ENCODE measurements around the gene WDFY4. TPM values are rescaled to one million over a fixed set of nuclear protein-coding genes. Genes with fewer than 3 reads are reported as not detected.

The WDFY4 gene
- total and polyA plus RNA-seq, 2 of the 4 experiments (the other 2 are of a cell fraction), result not detected

DNA sequence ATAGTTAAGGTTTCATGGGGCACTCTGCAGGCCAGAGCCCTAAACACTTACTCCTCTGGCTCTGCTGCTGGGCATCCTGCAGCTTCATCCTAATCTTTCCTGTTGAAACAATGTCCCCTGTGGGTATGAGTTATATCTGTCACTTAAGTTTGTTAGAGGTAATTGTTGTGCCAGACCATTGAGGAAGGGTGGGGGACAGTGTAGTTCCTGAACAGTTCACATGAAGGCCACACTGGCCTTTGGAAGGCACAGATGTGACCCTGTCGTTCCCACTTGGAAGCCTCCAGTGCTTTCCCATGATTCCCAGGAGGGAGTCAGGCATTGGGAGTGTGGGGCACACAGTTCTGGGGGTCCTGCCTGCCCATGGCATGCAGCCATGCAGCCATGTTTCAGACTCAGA, 65.3 kb downstream of the WDFY4 start:
- Histone ChIP-seq H4K91ac (ENCODE audit: insufficient read depth, low read depth, low read length) (no peak overlapping the region), H3K4me1 (ENCODE audit: control insufficient read depth, insufficient read depth, low read length) (no peaks in the 10 kb centered on the region), H3K4ac (ENCODE audit: low read depth, low read length) (no peak overlapping the region), H2AK9ac (replicated peaks; ENCODE audit: low read depth, low read length, poor library complexity) (no peak overlapping the region), H3K9me1 (ENCODE audit: insufficient read depth, low read length) (no peaks in the 10 kb centered on the region), H4K8ac (ENCODE audit: low read depth in 2 of 2, low read length in 2 of 2) (no peak overlapping the region), H2AFZ (replicated peaks; ENCODE audit: low read length, poor library complexity) (no peak overlapping the region), H2BK5ac (ENCODE audit: low read depth, low read length, poor library complexity, severe bottlenecking) (no peak overlapping the region), H3K9ac (ENCODE audit: low read depth, low read length) (no peak overlapping the region), H3K18ac (ENCODE audit: low read depth, low read length) (no peak overlapping the region), H3K27me3 (ENCODE audit: control insufficient read depth, insufficient read depth, low read length) (peaks cover 3% of the 10 kb centered on the region; the same call in 1 of the 2 replicates), H4K20me1 (ENCODE audit: insufficient read depth, low read length) (no peaks in the 10 kb centered on the region), H3K79me1 (ENCODE audit: low read depth in 1 of 2, low read length in 2 of 2) (no peaks in the 10 kb centered on the region), H3K14ac (replicated peaks; ENCODE audit: low read depth, low read length) (no peak overlapping the region), H2BK20ac (ENCODE audit: low read depth, low read length) (no peak overlapping the region), H3K9me3 (ENCODE audit: control insufficient read depth, insufficient read depth, low read length) (no peaks in the 10 kb centered on the region), H2BK120ac (ENCODE audit: low read depth, low read length) (no peak overlapping the region), H4K5ac (ENCODE audit: low read depth, low read length) (no peak overlapping the region), H3K56ac (ENCODE audit: extremely low read depth, insufficient read depth, low read length) (no peak overlapping the region), H3K23ac (ENCODE audit: low read depth, low read length) (no peak overlapping the region), H3K27ac (ENCODE audit: insufficient read depth, low read length) (no peak overlapping the region), H2BK15ac (ENCODE audit: low read depth, low read length) (no peak overlapping the region), H3K36me3 (ENCODE audit: control insufficient read depth, insufficient read depth, low read length) (no peaks in the 10 kb centered on the region), H3K4me3 (ENCODE audit: insufficient read depth, low read depth, low read length) (no peak overlapping the region), H2AK5ac (ENCODE audit: low read depth, low read length) (no peak overlapping the region), H3K4me2 (ENCODE audit: low read depth, low read length) (no peak overlapping the region)
- dilution Hi-C loops (cut with HindIII; ENCODE audit: low sequenced_read_pairs, unreplicated experiment) (no loop called here), intact Hi-C loops (cut with micrococcal nuclease) (no loop called here), in situ Hi-C loops (cut with MboI; ENCODE audit: low sequenced_read_pairs) (no loop called here)
- TF ChIP-seq RCOR1 (IDR thresholded peaks at IDR 0.05; ENCODE audit: insufficient replicate concordance, low read length) (no peak), RAD21 (IDR thresholded peaks at IDR 0.05; ENCODE audit: low read length) (no peak), CEBPB (IDR thresholded peaks at IDR 0.05; ENCODE audit: low read depth, low read length) (no peak), FOS (IDR thresholded peaks at IDR 0.05; ENCODE audit: low read depth, low read length) (no peak), NFE2L2 (IDR thresholded peaks at IDR 0.05; ENCODE audit: low read depth, low read length) (no peak), MAZ (IDR thresholded peaks at IDR 0.05; ENCODE audit: borderline replicate concordance, low read depth, low read length) (no peak)
- TF ChIP-seq, protein P1, sequence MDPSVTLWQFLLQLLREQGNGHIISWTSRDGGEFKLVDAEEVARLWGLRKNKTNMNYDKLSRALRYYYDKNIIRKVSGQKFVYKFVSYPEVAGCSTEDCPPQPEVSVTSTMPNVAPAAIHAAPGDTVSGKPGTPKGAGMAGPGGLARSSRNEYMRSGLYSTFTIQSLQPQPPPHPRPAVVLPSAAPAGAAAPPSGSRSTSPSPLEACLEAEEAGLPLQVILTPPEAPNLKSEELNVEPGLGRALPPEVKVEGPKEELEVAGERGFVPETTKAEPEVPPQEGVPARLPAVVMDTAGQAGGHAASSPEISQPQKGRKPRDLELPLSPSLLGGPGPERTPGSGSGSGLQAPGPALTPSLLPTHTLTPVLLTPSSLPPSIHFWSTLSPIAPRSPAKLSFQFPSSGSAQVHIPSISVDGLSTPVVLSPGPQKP (IDR thresholded peaks at IDR 0.05; ENCODE audit: borderline replicate concordance, low read depth, low read length), result no peak
- DNase-seq (no peak), ATAC-seq (ENCODE audit: low read depth) (no peak)
- ChIA-PET CTCF (no interaction called here), POLR2A (ENCODE audit: unreplicated experiment) (no interaction called here)
- no TSS peak for BruUV-seq (replicated peaks)
- no CpG with 5 or more reads among the region's 1 CpG for WGBS, 2 experiments (ENCODE audit: extremely low coverage in 2 of 2, insufficient read length in 1 of 2)

Measured in IMR-90 (cell line).